ENCODE measurements around the gene EYA3.

Gene EYA3

GRCh38 chr1:28088168-28088961 lies at the start of gene EYA3:
TSS of gene EYA3 (minus strand) at chr1:28088610. CDS start at chr1:28058026, 30,584 bp downstream.
- DNase-seq: peak; percentile 95

- DNase-seq: no peak
Measured at GRCh38 chr1:28136922-28137613, 48.7 kb upstream of the EYA3 start.

GRCh38 chr1:28136169-28136921 lies 47.9 kb upstream of the EYA3 start:
- no peak for DNase-seq

- DNase-seq: no peak
Measured at GRCh38 chr1:28135371-28136168, 47.2 kb upstream of the EYA3 start.

- no peak for DNase-seq
Measured at GRCh38 chr1:28134651-28135207, 46.3 kb upstream of the EYA3 start.

- no peak for DNase-seq
Measured at GRCh38 chr1:28132171-28133167, 44.1 kb upstream of the EYA3 start.

GRCh38 chr1:28130901-28131300 lies 42.5 kb upstream of the EYA3 start:
- no peak for DNase-seq

- no peak for DNase-seq
Measured at GRCh38 chr1:28129150-28129549, 40.7 kb upstream of the EYA3 start.

GRCh38 chr1:28127617-28128257 lies 39.3 kb upstream of the EYA3 start:
- DNase-seq: no peak

GRCh38 chr1:28126783-28127490 lies 38.5 kb upstream of the EYA3 start:
- DNase-seq: no peak

GRCh38 chr1:28126212-28126611 lies 37.8 kb upstream of the EYA3 start:
- DNase-seq: no peak

- DNase-seq: no peak
Measured at GRCh38 chr1:28123461-28123961, 35.1 kb upstream of the EYA3 start.

- no peak for DNase-seq
Measured at GRCh38 chr1:28122183-28122582, 33.8 kb upstream of the EYA3 start.

- DNase-seq: no peak
Measured at GRCh38 chr1:28119556-28119955, 31.1 kb upstream of the EYA3 start.

- DNase-seq: no peak
Measured at GRCh38 chr1:28118640-28119307, 30.4 kb upstream of the EYA3 start.

GRCh38 chr1:28115267-28115666 lies 26.9 kb upstream of the EYA3 start:
- DNase-seq: no peak

GRCh38 chr1:28114844-28115243 lies 26.4 kb upstream of the EYA3 start:
- DNase-seq: no peak

GRCh38 chr1:28113242-28113572 lies 24.8 kb upstream of the EYA3 start:
- no peak for DNase-seq
